Trophoblast cell (in vitro differentiated cells and primary cell): Measurements from ENCODE around the gene AFMID.

ENCODE experiments used
- DNase-seq, 2 donors: peaks; one replicate each; pipeline ENCODE4 v3.0.0-alpha.2; 2016
- H2AFZ ChIP-seq: 2 replicates; pipeline ENCODE4 v1.6.1; 2013; ENCODE audit warnings: low read length, moderate library complexity, mild to moderate bottlenecking; ENCODE audit not compliant: insufficient read depth, poor library complexity
- H2AK5ac ChIP-seq: 2 replicates; pipeline ENCODE4 v1.6.1; 2013; ENCODE audit warnings: mild to moderate bottlenecking, low read length
- H2BK120ac ChIP-seq: 2 replicates; pipeline ENCODE4 v1.6.1; 2013; ENCODE audit warnings: low read length, mild to moderate bottlenecking, moderate library complexity; ENCODE audit not compliant: insufficient read depth, poor library complexity
- H2BK12ac ChIP-seq: 2 replicates; pipeline ENCODE4 v1.6.1; 2013; ENCODE audit warnings: mild to moderate bottlenecking, low read length, moderate library complexity
- H2BK5ac ChIP-seq: 2 replicates; pipeline ENCODE4 v1.6.1; 2013; ENCODE audit warnings: low read length, low read depth, moderate library complexity, mild to moderate bottlenecking; ENCODE audit not compliant: poor library complexity
- H3K14ac ChIP-seq: 2 replicates; pipeline ENCODE4 v1.6.1; 2013; ENCODE audit warnings: mild to moderate bottlenecking, low read length
- H3K18ac ChIP-seq: 2 replicates; pipeline ENCODE4 v1.6.1; 2013; ENCODE audit warnings: mild to moderate bottlenecking, low read length
- H3K23ac ChIP-seq: 2 replicates; pipeline ENCODE4 v1.6.1; 2013; ENCODE audit warnings: low read length
- H3K27ac ChIP-seq: 2 replicates; pipeline ENCODE4 v1.5.1; 2013; ENCODE audit warnings: low read depth, mild to moderate bottlenecking, inconsistent platforms, low read length, moderate library complexity
- H3K27me3 ChIP-seq: 2 replicates; pipeline ENCODE4 v1.6.1; 2013; ENCODE audit warnings: inconsistent platforms, mild to moderate bottlenecking, low read length, moderate library complexity; ENCODE audit not compliant: insufficient read depth
- H3K36me3 ChIP-seq, 2 experiments: 1 replicate in 1 of 2; 2 replicates in 1 of 2; pipeline ENCODE4 v1.6.1; 2013; ENCODE audit warnings: low read length in 2 of 2, mild to moderate bottlenecking in 2 of 2, moderate library complexity in 1 of 2; ENCODE audit not compliant: insufficient read depth in 2 of 2, control insufficient read depth in 1 of 2
- H3K4ac ChIP-seq: 2 replicates; pipeline ENCODE4 v1.6.1; 2013; ENCODE audit warnings: low read depth, mild to moderate bottlenecking, low read length, moderate library complexity
- H3K4me1 ChIP-seq, 2 experiments: 1 replicate in 1 of 2; 2 replicates in 1 of 2; pipeline ENCODE4 v1.6.1; 2013; ENCODE audit warnings: low read length in 2 of 2, mild to moderate bottlenecking in 2 of 2, moderate library complexity in 1 of 2; ENCODE audit not compliant: insufficient read depth in 2 of 2, control insufficient read depth in 1 of 2
- H3K4me2 ChIP-seq: 2 replicates; pipeline ENCODE4 v1.6.1; 2013; ENCODE audit warnings: inconsistent platforms, mild to moderate bottlenecking, low read length, moderate library complexity
- H3K4me3 ChIP-seq: 2 replicates; pipeline ENCODE4 v1.5.1; 2013; ENCODE audit warnings: mild to moderate bottlenecking, low read depth, low read length, inconsistent platforms
- H3K79me1 ChIP-seq: one replicate; pipeline ENCODE4 v1.6.1; 2013; ENCODE audit warnings: low read length
- H3K79me2 ChIP-seq: 2 replicates; pipeline ENCODE4 v1.6.1; 2013; ENCODE audit warnings: low read length, mild to moderate bottlenecking; ENCODE audit not compliant: control insufficient read depth, insufficient read depth, poor library complexity
- H3K9ac ChIP-seq: 2 replicates; pipeline ENCODE4 v1.6.1; 2013; ENCODE audit warnings: mild to moderate bottlenecking, low read length
- H3K9me3 ChIP-seq: 2 replicates; pipeline ENCODE4 v1.6.1; 2013; ENCODE audit warnings: low read depth, mild to moderate bottlenecking, control low read depth, inconsistent platforms, low read length; ENCODE audit not compliant: insufficient read depth
- H4K12ac ChIP-seq: 2 replicates; pipeline ENCODE4 v1.6.1; 2013; ENCODE audit warnings: low read depth, mild to moderate bottlenecking, low read length, moderate library complexity
- H4K8ac ChIP-seq: 2 replicates; pipeline ENCODE4 v1.6.1; 2013; ENCODE audit warnings: low read depth, mild to moderate bottlenecking, low read length, moderate library complexity
- H4K91ac ChIP-seq: one replicate; pipeline ENCODE4 v1.6.1; 2013; ENCODE audit warnings: low read depth, mild to moderate bottlenecking, low read length, moderate library complexity
- WGBS: extraction: QIAGEN DNeasy Blood & Tissue Kit; methylation state at CpG from one replicate; pipeline ENCODE4 v1.1.7; 2013; ENCODE audit warnings: missing lambda C conversion rate; ENCODE audit not compliant: insufficient read length, insufficient coverage; ENCODE audit errors: extremely low coverage; 5-methylcytosine and 5-hydroxymethylcytosine counted together

AFMID gene

DNA sequence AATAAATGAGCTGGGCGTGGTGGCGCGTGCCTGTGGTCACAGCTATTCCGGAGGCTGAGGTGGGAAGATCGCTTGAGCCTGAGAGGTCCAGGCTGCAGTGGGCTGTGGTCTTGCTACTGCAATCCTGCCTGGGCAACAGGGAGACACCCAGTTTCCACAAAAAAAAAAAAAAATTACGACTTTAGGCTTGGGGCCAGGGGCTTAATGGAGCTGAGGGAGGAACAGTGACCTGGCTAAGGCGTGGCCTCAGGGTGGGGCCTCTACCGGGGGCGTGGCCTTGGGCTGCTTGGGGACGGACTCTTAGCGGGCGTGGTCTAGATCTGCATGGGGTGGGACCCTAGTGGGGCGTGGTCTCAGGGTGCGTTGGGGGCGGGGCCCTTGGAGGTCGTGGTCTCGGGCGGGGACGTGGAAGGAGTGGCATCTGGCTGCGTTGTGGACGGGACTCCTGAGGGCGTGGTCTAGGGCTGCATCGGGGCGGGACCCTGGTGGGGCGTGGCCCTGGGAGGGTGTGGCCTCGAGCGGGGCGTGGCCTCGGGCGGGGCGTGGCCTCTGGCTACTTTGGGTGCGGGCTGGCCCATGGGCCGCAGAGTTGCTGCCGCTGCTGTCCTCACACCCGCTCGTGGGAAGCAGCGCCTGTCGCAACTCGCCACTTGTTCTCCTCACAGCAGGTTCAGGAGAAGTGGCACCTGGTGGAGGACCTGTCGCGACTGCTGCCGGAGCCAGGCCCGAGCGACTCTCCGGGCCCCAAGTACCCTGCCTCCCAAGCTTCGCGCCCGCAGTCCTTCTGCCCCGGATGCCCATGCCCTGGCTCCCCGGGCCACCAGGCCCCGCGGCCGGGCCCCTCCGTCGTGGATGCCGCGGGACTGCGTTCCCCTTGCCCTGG lies 46.8 kb upstream of the AFMID start:
- Histone ChIP-seq H3K36me3 (no peaks in the 10 kb centered on the region), H3K18ac (no peak overlapping the region), H3K4me2 (no peak overlapping the region), H4K12ac (no peak overlapping the region), H4K91ac (no peak overlapping the region), H4K8ac (no peak overlapping the region), H2BK120ac (no peak overlapping the region), H3K23ac (no peak overlapping the region), H3K4me3 (no peak overlapping the region), H3K27ac (no peak overlapping the region), H3K79me1 (no peaks in the 10 kb centered on the region), H3K27me3 (no peaks in the 10 kb centered on the region), H2AK5ac (no peak overlapping the region), H2BK5ac (no peak overlapping the region), H2AFZ (no peak overlapping the region), H3K4me1 (no peaks in the 10 kb centered on the region), H3K14ac (no peak overlapping the region), H3K4ac (no peak overlapping the region), H3K79me2 (no peaks in the 10 kb centered on the region), H3K9ac (no peak overlapping the region), H2BK12ac (no peak overlapping the region), H3K9me3 (peaks cover 4% of the 10 kb centered on the region)
- WGBS, result no CpG with 5 or more reads among the region's 58 CpGs
- DNase-seq, result peak; percentile 88 to 91

DNA sequence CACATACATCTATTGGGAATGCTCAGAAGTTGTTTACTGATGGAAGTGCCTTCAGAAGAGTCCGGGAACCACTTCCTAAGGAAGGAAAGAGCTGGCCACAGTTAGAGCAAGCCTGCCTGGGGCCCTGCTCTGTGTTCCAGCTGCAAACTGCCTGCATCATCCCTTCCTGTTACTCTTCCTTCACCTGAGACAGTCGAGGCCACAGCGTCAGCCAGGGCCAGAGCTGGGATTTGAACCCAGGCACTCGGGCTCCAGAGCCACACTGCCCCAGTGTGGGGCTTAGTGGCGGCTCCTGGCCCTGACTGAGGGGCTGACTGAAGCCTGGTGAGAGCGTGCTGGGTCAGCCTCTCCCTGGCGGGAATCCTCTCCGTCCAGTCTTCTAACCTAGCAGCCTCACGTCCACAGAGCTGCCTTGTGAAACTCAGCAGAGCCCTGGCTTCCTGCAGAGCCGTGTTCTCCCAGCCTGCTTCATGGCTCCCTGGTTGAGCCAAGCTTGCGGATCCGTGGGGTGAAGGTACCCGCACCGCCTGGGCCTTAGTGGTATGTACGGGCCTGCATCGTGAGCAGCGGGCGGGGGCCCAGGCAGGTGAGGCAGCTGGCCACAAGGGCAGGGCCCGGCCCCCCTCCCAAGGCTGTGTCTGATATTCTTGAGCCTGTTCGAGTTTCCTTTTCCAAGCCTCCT lies 45.6 kb upstream of the AFMID start:
- H3K79me1 ChIP-seq, result no peaks in the 10 kb centered on the region
- peak; percentile 67 to 71 for DNase-seq
- H4K91ac ChIP-seq, result no peak overlapping the region
- no peak overlapping the region for H3K23ac ChIP-seq
- H2AFZ ChIP-seq, result no peak overlapping the region
- no peak overlapping the region for H2BK12ac ChIP-seq
- H3K4ac ChIP-seq, result no peak overlapping the region
- H3K4me1 ChIP-seq, result no peaks in the 10 kb centered on the region
- no peak overlapping the region for H4K8ac ChIP-seq
- no peak overlapping the region for H3K27ac ChIP-seq
- H3K4me3 ChIP-seq, result no peak overlapping the region
- H2BK120ac ChIP-seq, result no peak overlapping the region
- no peak overlapping the region for H2BK5ac ChIP-seq
- no peak overlapping the region for H3K14ac ChIP-seq
- H3K9me3 ChIP-seq, result peaks cover 4% of the 10 kb centered on the region
- no peak overlapping the region for H3K4me2 ChIP-seq
- WGBS, result no CpG with 5 or more reads among the region's 20 CpGs
- H3K36me3 ChIP-seq, result no peaks in the 10 kb centered on the region
- no peak overlapping the region for H4K12ac ChIP-seq
- H3K79me2 ChIP-seq, result no peaks in the 10 kb centered on the region
- H3K18ac ChIP-seq, result no peak overlapping the region
- no peak overlapping the region for H2AK5ac ChIP-seq
- H3K27me3 ChIP-seq, result no peaks in the 10 kb centered on the region
- H3K9ac ChIP-seq, result no peak overlapping the region

DNA sequence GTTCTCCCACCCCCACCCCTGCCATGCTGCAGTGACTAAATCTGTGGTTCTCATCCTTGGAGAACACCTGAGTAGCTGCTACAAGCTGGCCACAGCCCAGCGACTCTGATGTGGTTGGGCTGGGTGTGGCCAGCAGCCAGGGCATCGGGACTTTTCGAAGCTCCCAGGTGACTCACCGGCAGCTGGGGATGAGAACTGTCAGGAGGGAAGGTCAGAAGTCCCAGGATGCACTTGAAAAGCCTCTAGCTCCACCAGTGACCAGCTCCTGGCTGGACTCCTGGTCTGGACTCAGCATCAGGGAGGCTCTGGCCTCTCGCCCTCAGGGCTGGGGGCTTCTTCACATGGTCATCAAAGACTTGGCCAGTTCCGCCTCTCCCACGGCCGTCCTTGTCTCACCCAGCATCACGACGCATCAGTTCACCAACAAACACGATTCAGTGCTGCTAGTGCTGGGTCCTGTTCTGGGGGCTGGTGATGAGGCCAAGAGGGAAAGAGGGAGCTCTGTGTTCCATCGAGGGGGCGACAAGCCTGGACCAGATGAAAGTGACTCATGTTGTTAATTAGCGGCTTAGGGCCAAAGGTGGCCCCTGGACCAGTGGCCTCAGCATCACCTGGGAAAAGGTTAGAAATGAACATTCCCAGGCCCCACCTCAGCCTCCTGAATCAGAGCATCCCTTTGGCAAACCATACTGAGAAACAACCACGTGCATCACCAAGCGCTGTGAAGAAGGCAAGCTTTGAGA lies 44.9 kb upstream of the AFMID start:
- WGBS, result no CpG with 5 or more reads among the region's 16 CpGs

DNA sequence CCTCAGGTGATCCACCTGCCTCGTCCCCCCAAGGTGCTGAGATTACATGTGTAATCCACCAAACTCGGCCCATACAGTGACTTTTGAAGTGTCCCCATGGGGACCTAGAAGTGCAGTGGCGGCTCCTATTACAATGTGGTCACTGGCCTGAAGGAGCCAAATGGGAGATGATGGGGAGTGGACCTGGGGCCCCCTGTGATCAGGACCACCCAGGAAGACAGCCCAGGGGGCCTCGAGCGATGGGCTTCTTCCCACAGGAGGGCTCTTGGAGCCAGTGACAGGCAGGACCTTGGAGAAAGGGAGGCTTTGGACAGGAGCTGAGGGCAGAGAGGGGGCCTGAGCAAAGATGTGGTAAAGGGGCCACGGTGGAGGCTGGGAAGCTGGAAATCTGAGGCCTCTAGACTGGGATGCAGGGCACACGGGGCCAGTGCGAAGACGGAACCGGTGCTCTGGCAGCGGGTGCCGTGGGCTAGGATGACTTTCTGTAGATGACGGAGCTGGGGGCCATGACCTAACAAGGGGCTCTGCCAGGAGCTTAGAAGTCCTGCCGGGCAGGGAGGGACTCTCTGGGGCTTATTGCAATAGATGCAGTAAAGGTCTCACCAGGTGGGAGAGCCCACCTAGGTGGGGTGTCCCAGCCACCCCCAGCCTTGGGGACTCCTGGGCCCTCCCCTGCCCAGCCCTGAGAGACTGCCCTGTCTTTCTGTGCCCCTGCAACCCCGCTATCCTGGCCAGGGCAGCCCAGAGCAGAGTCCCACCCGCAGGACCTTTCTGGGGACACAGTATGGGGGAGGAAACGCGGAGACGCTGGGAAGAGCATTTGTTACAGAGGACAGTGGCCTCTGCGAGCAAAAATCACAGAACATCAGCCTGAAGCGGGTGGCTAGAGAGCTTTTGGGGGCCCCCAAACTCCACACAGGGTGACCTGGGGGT lies 43.7 kb upstream of the AFMID start:
- Histone ChIP-seq H3K4me2 (no peak overlapping the region), H3K4ac (no peak overlapping the region), H2BK120ac (no peak overlapping the region), H2BK12ac (no peak overlapping the region), H4K8ac (no peak overlapping the region), H3K4me1 (no peaks in the 10 kb centered on the region), H4K12ac (no peak overlapping the region), H3K9me3 (peaks cover 4% of the 10 kb centered on the region), H3K79me1 (no peaks in the 10 kb centered on the region), H3K18ac (no peak overlapping the region), H3K27me3 (no peaks in the 10 kb centered on the region), H2AK5ac (no peak overlapping the region), H3K14ac (no peak overlapping the region), H3K4me3 (no peak overlapping the region), H3K36me3 (no peaks in the 10 kb centered on the region), H3K27ac (no peak overlapping the region), H3K23ac (no peak overlapping the region), H3K9ac (no peak overlapping the region), H2AFZ (no peak overlapping the region), H4K91ac (no peak overlapping the region), H2BK5ac (no peak overlapping the region), H3K79me2 (no peaks in the 10 kb centered on the region)
- no peak for DNase-seq
- no CpG with 5 or more reads among the region's 21 CpGs for WGBS

More for the DNA sequence above, 44.9 kb upstream of the AFMID start:
- Histone ChIP-seq H3K4me1 (no peaks in the 10 kb centered on the region), H2AK5ac (no peak overlapping the region), H3K79me2 (no peaks in the 10 kb centered on the region), H3K4ac (no peak overlapping the region), H3K9ac (no peak overlapping the region), H3K27me3 (no peaks in the 10 kb centered on the region), H3K36me3 (no peaks in the 10 kb centered on the region), H3K27ac (no peak overlapping the region), H2AFZ (no peak overlapping the region), H3K4me2 (no peak overlapping the region), H2BK5ac (no peak overlapping the region), H3K18ac (no peak overlapping the region), H3K14ac (no peak overlapping the region), H2BK12ac (no peak overlapping the region), H3K4me3 (no peak overlapping the region), H3K23ac (no peak overlapping the region), H4K8ac (no peak overlapping the region), H2BK120ac (no peak overlapping the region), H4K91ac (no peak overlapping the region), H3K9me3 (peaks cover 4% of the 10 kb centered on the region), H3K79me1 (no peaks in the 10 kb centered on the region), H4K12ac (no peak overlapping the region)
- DNase-seq, result peak; percentile 81 to 83
